NCI-H2171 (cell line): Measurements from ENCODE around the gene KCNJ13.

Experiments
- DNase-seq: peaks from one replicate; lab custom pipeline; 2025; lab: John Stamatoyannopoulos, UW

KCNJ13 gene

GRCh38 chr2:232776435-232776834, at the start of gene KCNJ13:
Gene KCNJ13 (minus strand): TSS chr2:232776565. CDS start chr2:232771362, 5,203 bp downstream.
- DNase-seq, result no peak

GRCh38 chr2:232817756-232818155, 41.4 kb upstream of the KCNJ13 start:
- DNase-seq, result no peak

- no peak for DNase-seq
Observed at GRCh38 chr2:232816657-232817056, 40.3 kb upstream of the KCNJ13 start.

- no peak for DNase-seq
Observed at GRCh38 chr2:232815569-232815968, 39.2 kb upstream of the KCNJ13 start.

- no peak for DNase-seq
Observed at GRCh38 chr2:232810444-232810843, 34.1 kb upstream of the KCNJ13 start.

GRCh38 chr2:232809349-232810124, 33.2 kb upstream of the KCNJ13 start:
- no peak for DNase-seq

GRCh38 chr2:232802091-232802490, 25.7 kb upstream of the KCNJ13 start:
- no peak for DNase-seq

GRCh38 chr2:232800166-232800565, 23.8 kb upstream of the KCNJ13 start:
- no peak for DNase-seq

- no peak for DNase-seq
Observed at GRCh38 chr2:232798187-232798586, 21.8 kb upstream of the KCNJ13 start.

- DNase-seq, result no peak
Observed at GRCh38 chr2:232795920-232796319, 19.6 kb upstream of the KCNJ13 start.

GRCh38 chr2:232794981-232795380, 18.6 kb upstream of the KCNJ13 start:
- DNase-seq, result no peak

GRCh38 chr2:232793271-232793670, 16.9 kb upstream of the KCNJ13 start:
- no peak for DNase-seq

- no peak for DNase-seq
Observed at GRCh38 chr2:232791518-232791917, 15.2 kb upstream of the KCNJ13 start.

GRCh38 chr2:232789082-232789481, 12.7 kb upstream of the KCNJ13 start:
- no peak for DNase-seq

- DNase-seq, result no peak
Observed at GRCh38 chr2:232787806-232788205, 11.4 kb upstream of the KCNJ13 start.

GRCh38 chr2:232783278-232783677, 6.9 kb upstream of the KCNJ13 start:
- DNase-seq, result no peak

- no peak for DNase-seq
Observed at GRCh38 chr2:232781765-232782164, 5.4 kb upstream of the KCNJ13 start.

GRCh38 chr2:232779934-232780333, 3.6 kb upstream of the KCNJ13 start:
- DNase-seq, result no peak

- DNase-seq, result no peak
Observed at GRCh38 chr2:232779465-232779864, 3.1 kb upstream of the KCNJ13 start.

- DNase-seq, result no peak
Observed at GRCh38 chr2:232777276-232777675, 911 bp upstream of the KCNJ13 start.

- DNase-seq, result no peak
Observed at GRCh38 chr2:232773815-232774214, 2.5 kb downstream of the KCNJ13 start.

- DNase-seq, result no peak
Observed at GRCh38 chr2:232772531-232772930, 3.8 kb downstream of the KCNJ13 start.

GRCh38 chr2:232771870-232772269, 4.5 kb downstream of the KCNJ13 start:
- no peak for DNase-seq

GRCh38 chr2:232770207-232770606, 6.2 kb downstream of the KCNJ13 start:
- no peak for DNase-seq
